H9 (cell line): Measurements from ENCODE around the gene DNM1. TPM values are rescaled to one million over a fixed set of nuclear protein-coding genes. Genes with fewer than 3 reads are reported as not detected.

Experiments
- DNase-seq: peaks from one replicate; pipeline ENCODE4 v3.0.0-alpha.2; 2017
- H2AFZ ChIP-seq: one replicate; pipeline ENCODE4 v1.6.1; 2013; ENCODE audit warnings: mild to moderate bottlenecking, low read length, control low read depth, moderate library complexity
- H2AK5ac ChIP-seq: 2 replicates; pipeline ENCODE4 v1.6.1; 2013; ENCODE audit warnings: low read length, control low read depth, mixed read lengths; ENCODE audit not compliant: insufficient read length
- H2BK120ac ChIP-seq: one replicate; pipeline ENCODE4 v1.6.1; 2013; ENCODE audit warnings: low read depth, mild to moderate bottlenecking, low read length, control low read depth, inconsistent platforms; ENCODE audit not compliant: poor library complexity, severe bottlenecking
- H2BK12ac ChIP-seq: 2 replicates; pipeline ENCODE4 v1.6.1; 2013; ENCODE audit warnings: low read length, control low read depth, mixed read lengths, low read depth; ENCODE audit not compliant: insufficient read length
- H2BK15ac ChIP-seq: 2 replicates; pipeline ENCODE4 v1.6.1; 2013; ENCODE audit warnings: low read depth, low read length, control low read depth
- H2BK20ac ChIP-seq: one replicate; pipeline ENCODE4 v1.6.1; 2013; ENCODE audit warnings: low read depth, mild to moderate bottlenecking, low read length, control low read depth, inconsistent platforms; ENCODE audit not compliant: poor library complexity, severe bottlenecking
- H2BK5ac ChIP-seq: 2 replicates; pipeline ENCODE4 v1.6.1; 2013; ENCODE audit warnings: low read length, control low read depth, mixed read lengths; ENCODE audit not compliant: insufficient read length
- H3K14ac ChIP-seq: 2 replicates; pipeline ENCODE4 v1.6.1; 2013; ENCODE audit warnings: low read length, control low read depth; ENCODE audit not compliant: insufficient read depth
- H3K18ac ChIP-seq: 2 replicates; pipeline ENCODE4 v1.6.1; 2013; ENCODE audit warnings: low read depth, mild to moderate bottlenecking, mixed read lengths, low read length, control low read depth; ENCODE audit not compliant: insufficient read length
- H3K23ac ChIP-seq: 2 replicates; pipeline ENCODE4 v1.6.1; 2013; ENCODE audit warnings: low read length, control low read depth, mixed read lengths, low read depth; ENCODE audit not compliant: insufficient read length
- H3K23me2 ChIP-seq: 2 replicates; pipeline ENCODE4 v1.6.1; 2013; ENCODE audit warnings: low read depth, mild to moderate bottlenecking, mixed read lengths, low read length, control low read depth; ENCODE audit not compliant: insufficient read length, poor library complexity, severe bottlenecking
- H3K27ac ChIP-seq: 2 replicates; pipeline ENCODE4 v1.5.1; 2013; ENCODE audit warnings: low read length, control low read depth, mixed read lengths, low read depth; ENCODE audit not compliant: insufficient read length
- H3K27me3 ChIP-seq: 2 replicates; pipeline ENCODE4 v1.6.1; 2013; ENCODE audit warnings: low read length, control low read depth, inconsistent platforms; ENCODE audit not compliant: insufficient read depth
- H3K4ac ChIP-seq: 2 replicates; pipeline ENCODE4 v1.6.1; 2013; ENCODE audit warnings: low read depth, mild to moderate bottlenecking, control low read depth, inconsistent platforms, low read length, moderate library complexity
- H3K4me1 ChIP-seq: 2 replicates; pipeline ENCODE4 v1.6.1; 2013; ENCODE audit warnings: low read length, control low read depth, inconsistent platforms; ENCODE audit not compliant: insufficient read depth
- H3K4me2 ChIP-seq: 2 replicates; pipeline ENCODE4 v1.6.1; 2013; ENCODE audit warnings: low read length, control low read depth, mixed read lengths; ENCODE audit not compliant: insufficient read length, insufficient read depth
- H3K56ac ChIP-seq: 2 replicates; pipeline ENCODE4 v1.6.1; 2013; ENCODE audit warnings: low read depth, mild to moderate bottlenecking, mixed read lengths, low read length, control low read depth; ENCODE audit not compliant: insufficient read length
- H3K79me1 ChIP-seq: 2 replicates; pipeline ENCODE4 v1.6.1; 2013; ENCODE audit warnings: low read depth, mild to moderate bottlenecking, moderate library complexity, low read length, control low read depth, inconsistent platforms; ENCODE audit not compliant: insufficient read depth, poor library complexity, severe bottlenecking
- H3K79me2 ChIP-seq: 2 replicates; pipeline ENCODE4 v1.6.1; 2013; ENCODE audit warnings: low read length, control low read depth, inconsistent platforms; ENCODE audit not compliant: insufficient read depth
- H3K9ac ChIP-seq: 2 replicates; pipeline ENCODE4 v1.6.1; 2013; ENCODE audit warnings: low read length, control low read depth, mixed read lengths; ENCODE audit not compliant: insufficient read length; ENCODE audit errors: extremely low read depth
- H3K9me3 ChIP-seq: one replicate; pipeline ENCODE4 v1.6.1; 2013; ENCODE audit warnings: low read depth, low read length, inconsistent platforms; ENCODE audit not compliant: control insufficient read depth
- H3T11ph ChIP-seq: one replicate; pipeline ENCODE4 v1.6.1; 2013; ENCODE audit warnings: mild to moderate bottlenecking, low read length, control low read depth, inconsistent platforms
- H4K20me1 ChIP-seq: one replicate; pipeline ENCODE4 v1.6.1; 2013; ENCODE audit not compliant: control insufficient read depth, insufficient read length, insufficient read depth
- H4K5ac ChIP-seq: 2 replicates; pipeline ENCODE4 v1.6.1; 2013; ENCODE audit warnings: low read depth, mild to moderate bottlenecking, mixed read lengths, low read length, control low read depth; ENCODE audit not compliant: insufficient read length
- H4K8ac ChIP-seq: replicated peaks from 2 replicates; pipeline ENCODE4 v1.6.1; 2013; ENCODE audit warnings: low read length, control low read depth, mixed read lengths, low read depth; ENCODE audit not compliant: insufficient read length
- H4K91ac ChIP-seq: 2 replicates; pipeline ENCODE4 v1.6.1; 2013; ENCODE audit warnings: low read depth, mild to moderate bottlenecking, moderate library complexity, mixed read lengths, low read length, control low read depth; ENCODE audit not compliant: insufficient read length
- H3K27ac Mint-ChIP-seq, 3 experiments: 2 replicates in 2 of 3; 3 replicates in 1 of 3; pipeline ENCODE4 v1.8.0; 2020 to 2021; ENCODE audit warnings: mixed read lengths in 3 of 3, mild to moderate bottlenecking in 1 of 3, moderate library complexity in 1 of 3
- H3K27me3 Mint-ChIP-seq: 2 replicates; pipeline ENCODE4 v1.8.0; 2021; ENCODE audit warnings: low read depth, mild to moderate bottlenecking, moderate library complexity, mixed read lengths
- H3K36me3 Mint-ChIP-seq, 3 experiments: 2 replicates in 2 of 3; 3 replicates in 1 of 3; pipeline ENCODE4 v1.8.0; 2020 to 2021; ENCODE audit warnings: low read depth in 3 of 3, mixed read lengths in 3 of 3; ENCODE audit not compliant: insufficient read depth in 1 of 3
- H3K4me1 Mint-ChIP-seq, 2 experiments: 2 replicates each; pipeline ENCODE4 v1.8.0; 2020; ENCODE audit warnings: mixed read lengths in 2 of 2
- H3K4me3 Mint-ChIP-seq, 2 experiments: 2 replicates in 1 of 2; 3 replicates in 1 of 2; pipeline ENCODE4 v1.8.0; 2020 to 2021; ENCODE audit warnings: mild to moderate bottlenecking in 2 of 2, mixed read lengths in 2 of 2, moderate library complexity in 1 of 2
- H3K9me3 Mint-ChIP-seq, 2 experiments: 2 replicates in 1 of 2; 3 replicates in 1 of 2; pipeline ENCODE4 v1.8.0; 2020; ENCODE audit warnings: mild to moderate bottlenecking in 2 of 2, mixed read lengths in 2 of 2, moderate library complexity in 1 of 2
- CTCF ChIP-seq: fragments of 200-600 bp; sonication (generic); conservative IDR thresholded peaks from 3 replicates; pipeline ENCODE4 v1.8.0; 2021; ENCODE audit warnings: antibody characterized with exemption, mild to moderate bottlenecking
- WGBS: extraction: QIAGEN DNeasy Blood & Tissue Kit; methylation state at CpG from one replicate; pipeline ENCODE4 v1.1.7; 2013; ENCODE audit warnings: missing lambda C conversion rate, low lambda C conversion rate, mixed read lengths; ENCODE audit not compliant: insufficient read length; ENCODE audit errors: extremely low coverage; 5-methylcytosine and 5-hydroxymethylcytosine counted together
- total RNA-seq: library from RNA; stranded (reverse); gene quantifications from 2 replicates; pipeline ENCODE4 v1.2.1, GENCODE V29; 2021

DNM1 gene
- total RNA-seq, 1 experiment from 2014 or later: 58.0 TPM

GRCh38 chr9:128182893-128183588, 20.1 kb upstream of the DNM1 start:
- H3K27me3 Mint-ChIP-seq: no peaks in the 10 kb centered on the region

More at GRCh38 chr9:128182893-128183588, 20.1 kb upstream of the DNM1 start:
- TF ChIP-seq CTCF: no peak
- no peaks in the 10 kb centered on the region for H4K20me1 ChIP-seq
- peaks cover 47 to 73% (median 64%) of the 10 kb centered on the region in 3 experiments for H3K36me3 Mint-ChIP-seq
- H2AK5ac ChIP-seq: no peak overlapping the region
- H3K56ac ChIP-seq: no peak overlapping the region
- no peak overlapping the region for H4K5ac ChIP-seq
- H3K23ac ChIP-seq: no peak overlapping the region
- no peak overlapping the region for H2BK15ac ChIP-seq
- H3K79me1 ChIP-seq: no peaks in the 10 kb centered on the region
- H4K8ac ChIP-seq: no peak overlapping the region
- no peak for DNase-seq
- H3K9ac ChIP-seq: no peak overlapping the region
- H2BK12ac ChIP-seq: no peak overlapping the region
- H2BK20ac ChIP-seq: no peak overlapping the region
- WGBS: no CpG with 5 or more reads among the region's 12 CpGs
- peaks cover 2 to 7% of the 10 kb centered on the region in 2 experiments; a peak in 1 of 5 replicates for H3K9me3 Mint-ChIP-seq
- H3K4me3 Mint-ChIP-seq: no peak overlapping the region; a peak in 1 of 5 replicates
- no peak overlapping the region for H3K4ac ChIP-seq
- H3K9me3 ChIP-seq: no peaks in the 10 kb centered on the region
- no peaks in the 10 kb centered on the region for H3K23me2 ChIP-seq
- H3K4me2 ChIP-seq: no peak overlapping the region
- H3K27ac Mint-ChIP-seq: no peak overlapping the region
- no peak overlapping the region for H3K14ac ChIP-seq
- H3T11ph ChIP-seq: no peak overlapping the region
- H3K4me1 ChIP-seq: no peaks in the 10 kb centered on the region
- no peak overlapping the region for H3K18ac ChIP-seq
- no peaks in the 10 kb centered on the region for H3K27me3 ChIP-seq
- no peak overlapping the region for H2BK5ac ChIP-seq
- H2AFZ ChIP-seq: no peak overlapping the region
- H4K91ac ChIP-seq: no peak overlapping the region
- H2BK120ac ChIP-seq: no peak overlapping the region
- no peaks in the 10 kb centered on the region for H3K79me2 ChIP-seq
- H3K27ac ChIP-seq: no peak overlapping the region
- peaks cover 0 to 2% of the 10 kb centered on the region in 2 experiments; a peak in 1 of 4 replicates for H3K4me1 Mint-ChIP-seq
